Loucy (cell line): ENCODE measurements around the gene TSPEAR.

Experiments
- CTCF ChIP-seq: fragments of 200-600 bp; sonication (generic); conservative IDR thresholded peaks from 2 replicates; pipeline ENCODE4 v1.5.1; 2014; ENCODE audit warnings: mild to moderate bottlenecking, antibody characterized with exemption, low read length
- EZH2phosphoT487 ChIP-seq: fragments of 200-600 bp; IDR thresholded peaks from 2 replicates; pipeline ENCODE4 v1.6.1; 2018; ENCODE audit warnings: antibody characterized with exemption, mild to moderate bottlenecking, moderate library complexity, borderline replicate concordance

- no peak for TF ChIP-seq CTCF
- no peak for TF ChIP-seq EZH2phosphoT487
Observed at GRCh38 chr21:44526096-44526997, 185.0 kb downstream of the TSPEAR start.
